ENCODE data around the gene SPOCK1. TPM values are rescaled to one million over a fixed set of nuclear protein-coding genes. Genes with fewer than 3 reads are reported as not detected.

Gene SPOCK1
- polyA plus RNA-seq, 12 donors = 3.1 to 29.9 (median 7.5) TPM; not detected in 1

- DNase-seq = no peak
Measured at GRCh38 chr5:137300411-137301240, 198.5 kb downstream of the SPOCK1 start.

GRCh38 chr5:137296213-137296781, 202.8 kb downstream of the SPOCK1 start:
- no peak for DNase-seq

- no peak for DNase-seq
Measured at GRCh38 chr5:137294604-137295003, 204.5 kb downstream of the SPOCK1 start.

- no peak for DNase-seq
Measured at GRCh38 chr5:137292461-137293027, 206.6 kb downstream of the SPOCK1 start.

- DNase-seq = no peak
Measured at GRCh38 chr5:137291436-137291835, 207.7 kb downstream of the SPOCK1 start.

- DNase-seq = no peak
Measured at GRCh38 chr5:137291031-137291430, 208.1 kb downstream of the SPOCK1 start.

GRCh38 chr5:137290373-137290772, 208.8 kb downstream of the SPOCK1 start:
- no peak for DNase-seq

GRCh38 chr5:137289856-137290255, 209.3 kb downstream of the SPOCK1 start:
- DNase-seq = no peak

- no peak for DNase-seq
Measured at GRCh38 chr5:137287569-137287968, 211.6 kb downstream of the SPOCK1 start.

- DNase-seq = no peak
Measured at GRCh38 chr5:137286025-137286610, 213.0 kb downstream of the SPOCK1 start.

GRCh38 chr5:137283801-137284200, 215.3 kb downstream of the SPOCK1 start:
- DNase-seq = no peak

- DNase-seq = no peak
Measured at GRCh38 chr5:137282216-137282615, 216.9 kb downstream of the SPOCK1 start.

GRCh38 chr5:137281201-137281600, 217.9 kb downstream of the SPOCK1 start:
- no peak for DNase-seq

GRCh38 chr5:137280656-137281055, 218.5 kb downstream of the SPOCK1 start:
- no peak for DNase-seq

- DNase-seq = no peak
Measured at GRCh38 chr5:137279521-137280231, 219.4 kb downstream of the SPOCK1 start.

GRCh38 chr5:137278476-137278875, 220.7 kb downstream of the SPOCK1 start:
- DNase-seq = no peak

- no peak for DNase-seq
Measured at GRCh38 chr5:137275083-137275482, 224.0 kb downstream of the SPOCK1 start.

- no peak for DNase-seq
Measured at GRCh38 chr5:137273511-137273910, 225.6 kb downstream of the SPOCK1 start.

- no peak for DNase-seq
Measured at GRCh38 chr5:137272831-137273230, 226.3 kb downstream of the SPOCK1 start.

GRCh38 chr5:137269946-137270345, 229.2 kb downstream of the SPOCK1 start:
- DNase-seq = no peak

- DNase-seq = no peak
Measured at GRCh38 chr5:137269274-137269673, 229.9 kb downstream of the SPOCK1 start.

GRCh38 chr5:137268646-137269045, 230.5 kb downstream of the SPOCK1 start:
- DNase-seq = no peak

Data from muscle of arm (tissue), 12 donors.